Trophoblast cell (in vitro differentiated cells and primary cell): Measurements from ENCODE around the gene IKZF4.

Experiments used
- DNase-seq, 2 donors: peaks; one replicate each; pipeline ENCODE4 v3.0.0-alpha.2; 2016
- H2AFZ ChIP-seq: 2 replicates; pipeline ENCODE4 v1.6.1; 2013; ENCODE audit warnings: low read length, moderate library complexity, mild to moderate bottlenecking; ENCODE audit not compliant: insufficient read depth, poor library complexity
- H2AK5ac ChIP-seq: 2 replicates; pipeline ENCODE4 v1.6.1; 2013; ENCODE audit warnings: mild to moderate bottlenecking, low read length
- H2BK120ac ChIP-seq: 2 replicates; pipeline ENCODE4 v1.6.1; 2013; ENCODE audit warnings: low read length, mild to moderate bottlenecking, moderate library complexity; ENCODE audit not compliant: insufficient read depth, poor library complexity
- H2BK12ac ChIP-seq: 2 replicates; pipeline ENCODE4 v1.6.1; 2013; ENCODE audit warnings: mild to moderate bottlenecking, low read length, moderate library complexity
- H2BK5ac ChIP-seq: 2 replicates; pipeline ENCODE4 v1.6.1; 2013; ENCODE audit warnings: low read length, low read depth, moderate library complexity, mild to moderate bottlenecking; ENCODE audit not compliant: poor library complexity
- H3K14ac ChIP-seq: 2 replicates; pipeline ENCODE4 v1.6.1; 2013; ENCODE audit warnings: mild to moderate bottlenecking, low read length
- H3K18ac ChIP-seq: 2 replicates; pipeline ENCODE4 v1.6.1; 2013; ENCODE audit warnings: mild to moderate bottlenecking, low read length
- H3K23ac ChIP-seq: 2 replicates; pipeline ENCODE4 v1.6.1; 2013; ENCODE audit warnings: low read length
- H3K27ac ChIP-seq: 2 replicates; pipeline ENCODE4 v1.5.1; 2013; ENCODE audit warnings: low read depth, mild to moderate bottlenecking, inconsistent platforms, low read length, moderate library complexity
- H3K27me3 ChIP-seq: 2 replicates; pipeline ENCODE4 v1.6.1; 2013; ENCODE audit warnings: inconsistent platforms, mild to moderate bottlenecking, low read length, moderate library complexity; ENCODE audit not compliant: insufficient read depth
- H3K36me3 ChIP-seq, 2 experiments: 1 replicate in 1 of 2; 2 replicates in 1 of 2; pipeline ENCODE4 v1.6.1; 2013; ENCODE audit warnings: low read length in 2 of 2, mild to moderate bottlenecking in 2 of 2, moderate library complexity in 1 of 2; ENCODE audit not compliant: insufficient read depth in 2 of 2, control insufficient read depth in 1 of 2
- H3K4ac ChIP-seq: 2 replicates; pipeline ENCODE4 v1.6.1; 2013; ENCODE audit warnings: low read depth, mild to moderate bottlenecking, low read length, moderate library complexity
- H3K4me1 ChIP-seq, 2 experiments: 1 replicate in 1 of 2; 2 replicates in 1 of 2; pipeline ENCODE4 v1.6.1; 2013; ENCODE audit warnings: low read length in 2 of 2, mild to moderate bottlenecking in 2 of 2, moderate library complexity in 1 of 2; ENCODE audit not compliant: insufficient read depth in 2 of 2, control insufficient read depth in 1 of 2
- H3K4me2 ChIP-seq: 2 replicates; pipeline ENCODE4 v1.6.1; 2013; ENCODE audit warnings: inconsistent platforms, mild to moderate bottlenecking, low read length, moderate library complexity
- H3K4me3 ChIP-seq: 2 replicates; pipeline ENCODE4 v1.5.1; 2013; ENCODE audit warnings: mild to moderate bottlenecking, low read depth, low read length, inconsistent platforms
- H3K79me1 ChIP-seq: one replicate; pipeline ENCODE4 v1.6.1; 2013; ENCODE audit warnings: low read length
- H3K79me2 ChIP-seq: 2 replicates; pipeline ENCODE4 v1.6.1; 2013; ENCODE audit warnings: low read length, mild to moderate bottlenecking; ENCODE audit not compliant: control insufficient read depth, insufficient read depth, poor library complexity
- H3K9ac ChIP-seq: 2 replicates; pipeline ENCODE4 v1.6.1; 2013; ENCODE audit warnings: mild to moderate bottlenecking, low read length
- H3K9me3 ChIP-seq: 2 replicates; pipeline ENCODE4 v1.6.1; 2013; ENCODE audit warnings: low read depth, mild to moderate bottlenecking, control low read depth, inconsistent platforms, low read length; ENCODE audit not compliant: insufficient read depth
- H4K12ac ChIP-seq: 2 replicates; pipeline ENCODE4 v1.6.1; 2013; ENCODE audit warnings: low read depth, mild to moderate bottlenecking, low read length, moderate library complexity
- H4K8ac ChIP-seq: 2 replicates; pipeline ENCODE4 v1.6.1; 2013; ENCODE audit warnings: low read depth, mild to moderate bottlenecking, low read length, moderate library complexity
- H4K91ac ChIP-seq: one replicate; pipeline ENCODE4 v1.6.1; 2013; ENCODE audit warnings: low read depth, mild to moderate bottlenecking, low read length, moderate library complexity
- WGBS: extraction: QIAGEN DNeasy Blood & Tissue Kit; methylation state at CpG from one replicate; pipeline ENCODE4 v1.1.7; 2013; ENCODE audit warnings: missing lambda C conversion rate; ENCODE audit not compliant: insufficient read length, insufficient coverage; ENCODE audit errors: extremely low coverage; 5-methylcytosine and 5-hydroxymethylcytosine counted together

Gene IKZF4

DNA sequence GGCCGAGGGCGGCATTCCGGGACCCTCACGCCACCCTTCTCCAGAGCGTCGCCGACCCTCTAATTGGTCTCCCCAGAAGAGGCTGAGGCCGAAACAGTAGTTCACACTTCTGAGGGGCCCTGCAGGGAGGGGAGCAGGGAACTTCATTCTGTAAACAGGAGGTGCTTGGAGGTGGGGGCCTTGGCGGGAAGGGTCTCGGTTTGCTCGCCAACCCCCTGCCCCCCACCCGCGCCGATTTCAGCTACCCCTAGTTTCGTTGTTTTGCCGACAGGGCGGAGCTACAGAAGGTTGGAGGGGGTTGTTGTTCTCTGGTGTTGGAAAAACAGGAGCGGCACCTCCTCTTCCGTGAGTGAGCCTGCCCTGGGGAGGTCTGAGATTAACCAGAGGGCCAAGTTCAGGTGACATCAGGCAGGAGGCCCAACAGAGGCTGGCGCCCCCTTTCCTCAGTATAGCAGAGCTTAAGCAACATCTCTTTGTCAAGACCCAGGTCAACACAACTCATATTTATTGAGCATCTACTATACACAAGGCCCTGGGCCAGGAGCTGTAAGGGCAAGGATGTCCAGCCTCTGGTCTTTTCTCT lies 59.8 kb downstream of the IKZF4 start:
- peak overlapping the region; percentile 70 for H2BK5ac ChIP-seq
- H4K12ac ChIP-seq, result peak overlapping the region; percentile 75
- H3K9me3 ChIP-seq, result no peaks in the 10 kb centered on the region
- peak in 1 of 2 donors; percentile 26 for DNase-seq
- peak overlapping the region; percentile 80 for H3K4me3 ChIP-seq
- H3K4me1 ChIP-seq, result peaks cover 12 to 13% of the 10 kb centered on the region in 2 experiments
- peak overlapping the region; percentile 47 for H2AK5ac ChIP-seq
- H2BK12ac ChIP-seq, result peak overlapping the region; percentile 11
- H2AFZ ChIP-seq, result peak overlapping the region; percentile 86
- peak overlapping the region; percentile 97 for H3K27ac ChIP-seq
- H3K4ac ChIP-seq, result peak overlapping the region; percentile 87
- H3K23ac ChIP-seq, result no peak overlapping the region
- peaks cover 6 to 10% of the 10 kb centered on the region in 2 experiments for H3K36me3 ChIP-seq
- peak overlapping the region; percentile 3 for H3K9ac ChIP-seq
- peak overlapping the region; percentile 98 for H3K4me2 ChIP-seq
- peak overlapping the region; percentile 56 for H4K91ac ChIP-seq
- peak overlapping the region; percentile 85 for H2BK120ac ChIP-seq
- WGBS, result no CpG with 5 or more reads among the region's 20 CpGs
- peak overlapping the region; percentile 80 for H3K14ac ChIP-seq
- peaks cover 14% of the 10 kb centered on the region for H3K79me1 ChIP-seq
- H3K79me2 ChIP-seq, result peaks cover 22% of the 10 kb centered on the region
- H3K18ac ChIP-seq, result peak overlapping the region; percentile 91
- peak overlapping the region; percentile 77 for H4K8ac ChIP-seq
- H3K27me3 ChIP-seq, result no peaks in the 10 kb centered on the region

DNA sequence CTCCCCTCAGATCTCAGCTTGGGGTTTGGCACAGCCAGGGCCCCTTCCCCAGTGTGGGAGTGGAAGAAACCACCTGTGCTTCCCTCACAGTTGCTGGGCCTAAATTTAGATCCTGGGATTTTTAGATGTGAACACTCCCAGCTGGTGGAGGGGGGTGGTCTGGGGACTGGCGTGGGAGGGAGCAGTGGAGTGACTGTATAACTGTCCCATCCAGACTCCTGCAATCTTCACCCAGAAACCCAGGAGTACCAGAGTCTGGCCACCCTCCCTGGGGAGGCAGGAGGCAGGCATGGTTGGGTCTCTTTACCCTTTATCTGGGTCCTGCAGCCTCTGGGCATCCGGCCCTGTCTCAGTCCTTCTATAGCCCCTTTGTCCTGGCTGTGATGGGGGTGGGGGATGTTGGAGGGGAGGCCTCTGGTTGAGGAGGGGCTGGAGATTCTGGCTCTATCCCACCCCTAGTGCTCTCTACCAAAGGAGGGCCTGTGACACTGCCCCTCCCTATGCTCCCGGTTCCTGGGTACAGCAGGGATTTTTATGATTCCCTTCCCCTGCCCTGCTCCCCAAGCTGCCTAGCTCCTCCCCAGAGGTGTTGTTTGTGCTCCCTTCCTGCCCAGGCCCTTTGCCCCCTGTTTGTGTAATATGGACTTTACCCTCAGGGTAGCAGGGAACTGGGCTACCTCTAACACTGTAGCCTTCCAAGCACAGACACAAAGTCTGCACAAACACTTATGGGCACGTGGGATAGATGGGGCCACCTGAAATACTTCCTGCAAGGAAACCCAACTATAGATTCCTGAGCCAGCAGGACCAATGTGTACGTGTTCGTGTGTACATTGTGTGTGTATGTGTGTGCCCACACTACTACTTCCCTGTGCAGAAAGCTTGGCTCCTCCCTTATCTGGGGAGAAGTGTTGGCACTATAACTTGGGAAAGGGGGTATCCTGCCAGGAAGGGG lies 60.8 kb downstream of the IKZF4 start:
- peaks cover 18 to 19% of the 10 kb centered on the region in 2 experiments for H3K4me1 ChIP-seq
- peak overlapping the region; percentile 29 for H3K14ac ChIP-seq
- no peak overlapping the region for H4K8ac ChIP-seq
- H2BK12ac ChIP-seq, result no peak overlapping the region
- H3K79me1 ChIP-seq, result peaks cover 17% of the 10 kb centered on the region
- no peak overlapping the region for H2AK5ac ChIP-seq
- no peak for DNase-seq
- no peaks in the 10 kb centered on the region for H3K27me3 ChIP-seq
- no peaks in the 10 kb centered on the region for H3K9me3 ChIP-seq
- peak overlapping the region; percentile 28 for H4K91ac ChIP-seq
- peaks cover 7 to 10% of the 10 kb centered on the region in 2 experiments for H3K36me3 ChIP-seq
- peak overlapping the region; percentile 73 for H3K18ac ChIP-seq
- H3K79me2 ChIP-seq, result peaks cover 22% of the 10 kb centered on the region
- peak overlapping the region; percentile 87 for H3K4ac ChIP-seq
- no peak overlapping the region for H2BK5ac ChIP-seq
- H3K4me3 ChIP-seq, result no peak overlapping the region
- whole genome bisulfite sequencing, result no CpG with 5 or more reads among the region's 6 CpGs
- no peak overlapping the region for H3K9ac ChIP-seq
- H3K23ac ChIP-seq, result no peak overlapping the region
- peak overlapping the region; percentile 17 for H4K12ac ChIP-seq
- peak overlapping the region; percentile 29 for H2BK120ac ChIP-seq
- peak overlapping the region; percentile 98 for H3K4me2 ChIP-seq
- H2AFZ ChIP-seq, result no peak overlapping the region
- no peak overlapping the region for H3K27ac ChIP-seq

DNA sequence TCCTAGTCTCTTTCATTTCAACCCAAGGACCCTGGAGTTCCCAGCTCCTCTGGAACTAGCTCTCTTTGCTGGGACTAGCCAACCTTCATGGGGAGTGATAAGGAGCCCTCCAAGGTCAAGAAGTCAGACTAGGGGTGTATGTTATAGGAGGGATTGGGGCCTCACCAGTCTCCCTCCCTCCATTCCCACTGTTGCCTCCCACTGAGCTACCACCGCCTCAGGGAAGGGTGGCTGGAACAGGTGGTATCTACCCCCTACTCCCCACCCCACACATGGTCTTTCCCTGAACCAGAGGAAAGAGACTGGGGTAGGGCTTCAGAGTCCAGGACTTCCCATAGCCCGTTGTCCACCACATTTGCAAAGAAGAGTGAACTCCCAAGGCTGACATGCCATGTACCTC lies 61.5 kb downstream of the IKZF4 start:
- H3K4ac ChIP-seq, result peak overlapping the region; percentile 42
- H3K79me2 ChIP-seq, result peaks cover 22% of the 10 kb centered on the region
- no peak overlapping the region for H3K9ac ChIP-seq
- H3K4me1 ChIP-seq, result peaks cover 20% of the 10 kb centered on the region in 2 experiments
- H4K8ac ChIP-seq, result no peak overlapping the region
- H3K27me3 ChIP-seq, result no peaks in the 10 kb centered on the region
- no peak overlapping the region for H2AK5ac ChIP-seq
- H3K18ac ChIP-seq, result no peak overlapping the region
- no peak overlapping the region for H2BK120ac ChIP-seq
- H3K4me3 ChIP-seq, result no peak overlapping the region
- no peaks in the 10 kb centered on the region for H3K9me3 ChIP-seq
- H4K12ac ChIP-seq, result no peak overlapping the region
- no peak overlapping the region for H2BK5ac ChIP-seq
- H2AFZ ChIP-seq, result no peak overlapping the region
- no peak overlapping the region for H3K23ac ChIP-seq
- no peak overlapping the region for H4K91ac ChIP-seq
- DNase-seq, result no peak
- peaks cover 17% of the 10 kb centered on the region for H3K79me1 ChIP-seq
- no peak overlapping the region for H3K14ac ChIP-seq
- H2BK12ac ChIP-seq, result no peak overlapping the region
- WGBS, result no CpG with 5 or more reads among the region's 2 CpGs
- H3K36me3 ChIP-seq, result peaks cover 11 to 15% of the 10 kb centered on the region in 2 experiments
- no peak overlapping the region for H3K4me2 ChIP-seq
- H3K27ac ChIP-seq, result no peak overlapping the region

DNA sequence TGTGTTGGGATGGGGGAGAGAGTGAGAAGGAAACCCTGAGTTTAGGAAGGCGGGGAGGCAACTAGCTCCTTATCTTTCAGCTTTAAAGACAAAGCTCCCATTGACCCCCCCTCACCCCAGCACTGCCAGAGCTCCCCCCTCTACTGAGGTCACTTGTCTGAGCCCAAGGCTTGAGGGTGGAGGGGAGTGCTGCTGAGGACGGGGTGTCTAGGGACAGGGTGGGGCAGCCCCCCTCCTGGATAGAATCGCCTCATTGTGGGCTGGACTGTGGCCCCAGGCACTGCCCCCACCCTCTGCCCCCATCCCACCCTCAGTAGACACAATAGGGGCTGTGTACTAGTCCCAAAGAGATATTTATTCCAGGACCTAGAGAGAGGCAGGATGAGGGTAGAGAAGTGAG lies 62.1 kb downstream of the IKZF4 start:
- Histone ChIP-seq H2BK5ac (no peak overlapping the region), H2BK12ac (no peak overlapping the region), H3K27me3 (no peaks in the 10 kb centered on the region), H3K4me3 (no peak overlapping the region), H3K9me3 (no peaks in the 10 kb centered on the region), H4K12ac (no peak overlapping the region), H3K36me3 (peaks cover 17 to 21% of the 10 kb centered on the region in 2 experiments), H3K4me2 (no peak overlapping the region), H4K8ac (no peak overlapping the region), H2AK5ac (no peak overlapping the region), H3K9ac (no peak overlapping the region), H3K27ac (no peak overlapping the region), H4K91ac (no peak overlapping the region), H3K23ac (no peak overlapping the region), H2BK120ac (no peak overlapping the region), H3K14ac (no peak overlapping the region), H3K79me2 (peaks cover 22% of the 10 kb centered on the region), H3K79me1 (peaks cover 17% of the 10 kb centered on the region), H3K4me1 (peaks cover 20% of the 10 kb centered on the region in 2 experiments), H2AFZ (no peak overlapping the region), H3K4ac (no peak overlapping the region), H3K18ac (no peak overlapping the region)
- no peak for DNase-seq
- WGBS, result no CpG with 5 or more reads among the region's 3 CpGs
